SK-N-SH (cell line): ENCODE results near the gene PLCB3. TPM values are rescaled to one million over a fixed set of nuclear protein-coding genes. Genes with fewer than 3 reads are reported as not detected.

ENCODE experiments used
- CTCF ChIA-PET: fragments of 300-600, 350-600 bp; formaldehyde crosslinking; extraction: SDS; loops from one replicate; lab custom pipeline; 2021; lab: Yijun Ruan, JAX
- POLR2A ChIA-PET: fragments of 350-600 bp; sonication (Branson Sonifier 250); formaldehyde crosslinking; extraction: SDS; loops from one replicate; lab custom pipeline; 2020; ENCODE audit warnings: antibody characterized with exemption, inconsistent platforms; lab: Yijun Ruan, JAX
- DNase-seq: peaks from one replicate; pipeline ENCODE4 v3.0.0; 2012
- H2AFZ ChIP-seq: fragments of 200-600 bp; sonication (generic); 2 replicates; pipeline ENCODE4 v1.8.1; 2016; ENCODE audit warnings: antibody characterized with exemption, mild to moderate bottlenecking, low read depth
- H3F3A ChIP-seq: fragments of 200-600 bp; sonication (generic); replicated peaks from 2 replicates; pipeline ENCODE3; 2016; ENCODE audit warnings: antibody characterized with exemption, mild to moderate bottlenecking; ENCODE audit not compliant: insufficient read depth
- H3K27ac ChIP-seq, 2 experiments: fragments of 200-500 bp in 1 of 2; fragments of 200-600 bp in 1 of 2; sonication (Bioruptor generic) in 1 of 2; sonication (generic), shearing (Covaris generic) in 1 of 2; 2 replicates each; pipeline versions ENCODE4 v1.5.1 to v1.6.1; 2014 to 2016; ENCODE audit warnings: low read depth in 2 of 2, inconsistent platforms in 1 of 2, low read length in 1 of 2, mild to moderate bottlenecking in 1 of 2, mixed read lengths in 1 of 2
- H3K27me3 ChIP-seq: fragments of 200-600 bp; sonication (generic), shearing (Covaris generic); 2 replicates; pipeline ENCODE4 v1.6.1; 2016; ENCODE audit warnings: mixed run types; ENCODE audit not compliant: insufficient read depth
- H3K36me3 ChIP-seq, 2 experiments: fragments of 200-500 bp in 1 of 2; fragments of 200-600 bp in 1 of 2; sonication (Bioruptor generic) in 1 of 2; sonication (generic) in 1 of 2; replicated peaks in 1 of 2; 2 replicates each; pipeline versions ENCODE3 to v1.5.1; 2014 to 2016; ENCODE audit warnings: low read length in 1 of 2, mild to moderate bottlenecking in 1 of 2; ENCODE audit not compliant: insufficient read depth in 2 of 2, control insufficient read depth in 1 of 2
- H3K4me1 ChIP-seq, 2 experiments: fragments of 200-500 bp in 1 of 2; fragments of 200-600 bp in 1 of 2; sonication (Bioruptor generic) in 1 of 2; sonication (generic), shearing (Covaris generic) in 1 of 2; 2 replicates each; pipeline versions ENCODE4 v1.5.1 to v1.6.1; 2014 to 2016; ENCODE audit warnings: low read depth in 1 of 2, low read length in 1 of 2, mixed run types in 1 of 2; ENCODE audit not compliant: insufficient read depth in 2 of 2, control insufficient read depth in 1 of 2
- H3K4me2 ChIP-seq: fragments of 200-600 bp; sonication (generic), shearing (Covaris generic); 2 replicates; pipeline ENCODE4 v1.6.1; 2017; ENCODE audit warnings: mixed run types
- H3K4me3 ChIP-seq, 2 experiments: fragments of 200-500 bp in 1 of 2; fragments of 200-600 bp in 1 of 2; sonication (Bioruptor generic) in 1 of 2; sonication (generic), shearing (Covaris generic) in 1 of 2; 2 replicates each; pipeline versions ENCODE4 v1.5.1 to v1.8.1; 2014 to 2016; ENCODE audit warnings: low read depth in 2 of 2, inconsistent platforms in 1 of 2, low read length in 1 of 2, mild to moderate bottlenecking in 1 of 2, mixed read lengths in 1 of 2, moderate library complexity in 1 of 2
- H3K79me2 ChIP-seq: fragments of 200-600 bp; sonication (generic); 2 replicates; pipeline ENCODE4 v1.8.1; 2017; ENCODE audit warnings: mild to moderate bottlenecking; ENCODE audit not compliant: insufficient read depth
- H3K9ac ChIP-seq: fragments of 200-600 bp; sonication (generic); 2 replicates; pipeline ENCODE4 v1.6.1; 2017; ENCODE audit warnings: mixed run types
- H3K9me2 ChIP-seq: fragments of 200-600 bp; sonication (generic); 2 replicates; pipeline ENCODE4 v1.6.1; 2017; ENCODE audit warnings: mixed run types
- H3K9me3 ChIP-seq: fragments of 200-600 bp; sonication (generic); 2 replicates; pipeline ENCODE4 v1.6.1; 2017; ENCODE audit warnings: mixed run types, mild to moderate bottlenecking, moderate library complexity
- H4K20me1 ChIP-seq: fragments of 200-600 bp; sonication (generic); 2 replicates; pipeline ENCODE4 v1.6.1; 2017; ENCODE audit warnings: mild to moderate bottlenecking, mixed run types; ENCODE audit not compliant: insufficient read depth
- CTCF ChIP-seq: fragments of 200-600 bp; sonication (generic); IDR thresholded peaks from 2 replicates; pipeline ENCODE4 v1.6.1; 2017; ENCODE audit warnings: antibody characterized with exemption, mild to moderate bottlenecking, moderate library complexity
- EP300 ChIP-seq, 2 experiments: IDR thresholded peaks; 2 replicates each; pipeline versions ENCODE4 v1.4.0 to v1.6.1; 2012; ENCODE audit warnings: borderline replicate concordance in 1 of 2, low read depth in 1 of 2, low read length in 1 of 2
- EZH2phosphoT487 ChIP-seq: fragments of 200-600 bp; sonication (generic); IDR thresholded peaks from 2 replicates; pipeline ENCODE4 v1.6.1; 2017; ENCODE audit warnings: low read depth, mixed run types, mild to moderate bottlenecking, antibody characterized with exemption, moderate library complexity, borderline replicate concordance
- FOSL2 ChIP-seq: IDR thresholded peaks from 2 replicates; pipeline ENCODE4 v1.4.0; 2012; ENCODE audit warnings: low read depth, mild to moderate bottlenecking, moderate library complexity, borderline replicate concordance
- GABPA ChIP-seq: IDR thresholded peaks from 2 replicates; pipeline ENCODE4 v1.4.0; 2012; ENCODE audit warnings: low read depth, mild to moderate bottlenecking
- RCOR1 ChIP-seq: fragments of 150-350 bp; IDR thresholded peaks from 2 replicates; pipeline ENCODE4 v1.6.1; 2017; ENCODE audit warnings: antibody characterized with exemption, low read length
- RFX5 ChIP-seq: IDR thresholded peaks from 2 replicates; pipeline ENCODE4 v1.6.1; 2012; ENCODE audit warnings: mild to moderate bottlenecking, improper control_type of control experiment, low read length
- SMC3 ChIP-seq: IDR thresholded peaks from 2 replicates; pipeline ENCODE4 v1.6.1; 2012; ENCODE audit warnings: low read depth, low read length, improper control_type of control experiment
- TCF12 ChIP-seq: IDR thresholded peaks from 2 replicates; pipeline ENCODE4 v1.4.0; 2012
- TEAD4 ChIP-seq: IDR thresholded peaks from 2 replicates; pipeline ENCODE4 v1.4.0; 2012; ENCODE audit warnings: mild to moderate bottlenecking, borderline replicate concordance; ENCODE audit not compliant: insufficient read depth
- YY1 ChIP-seq: IDR thresholded peaks from 2 replicates; pipeline ENCODE4 v1.4.0; 2012; ENCODE audit warnings: low read depth, mild to moderate bottlenecking
- ZBTB33 ChIP-seq: IDR thresholded peaks from 2 replicates; pipeline ENCODE4 v1.4.0; 2012; ENCODE audit warnings: low read depth, borderline replicate concordance
- WGBS: methylation state at CpG from one replicate; pipeline ENCODE4 v1.1.6; 2017; ENCODE audit warnings: low lambda C conversion rate; 5-methylcytosine and 5-hydroxymethylcytosine counted together
- polyA plus RNA-seq, 3 experiments: library from polyadenylated mRNA; depleted of rRNA; stranded (reverse); fragments of >200 nt; gene quantifications; 2 replicates each; pipeline ENCODE4 v1.2.3, GENCODE V29; 2012
- TF ChIP-seq, protein P1 (sequence below): IDR thresholded peaks from 2 replicates; pipeline ENCODE4 v1.6.1; 2012; ENCODE audit warnings: mild to moderate bottlenecking, low read depth, low read length, moderate library complexity

Gene PLCB3
- 26.8 and 30.4 TPM in 2 replicates for polyA plus RNA-seq (2012; rRNA removed)
- 13.3 and 18.8 TPM in 2 replicates for polyA plus RNA-seq (2012; cell fraction: cytosol; rRNA removed)
- polyA plus RNA-seq (2012; cell fraction: nucleus; rRNA removed) = 75.4 and 83.0 TPM in 2 replicates

DNA sequence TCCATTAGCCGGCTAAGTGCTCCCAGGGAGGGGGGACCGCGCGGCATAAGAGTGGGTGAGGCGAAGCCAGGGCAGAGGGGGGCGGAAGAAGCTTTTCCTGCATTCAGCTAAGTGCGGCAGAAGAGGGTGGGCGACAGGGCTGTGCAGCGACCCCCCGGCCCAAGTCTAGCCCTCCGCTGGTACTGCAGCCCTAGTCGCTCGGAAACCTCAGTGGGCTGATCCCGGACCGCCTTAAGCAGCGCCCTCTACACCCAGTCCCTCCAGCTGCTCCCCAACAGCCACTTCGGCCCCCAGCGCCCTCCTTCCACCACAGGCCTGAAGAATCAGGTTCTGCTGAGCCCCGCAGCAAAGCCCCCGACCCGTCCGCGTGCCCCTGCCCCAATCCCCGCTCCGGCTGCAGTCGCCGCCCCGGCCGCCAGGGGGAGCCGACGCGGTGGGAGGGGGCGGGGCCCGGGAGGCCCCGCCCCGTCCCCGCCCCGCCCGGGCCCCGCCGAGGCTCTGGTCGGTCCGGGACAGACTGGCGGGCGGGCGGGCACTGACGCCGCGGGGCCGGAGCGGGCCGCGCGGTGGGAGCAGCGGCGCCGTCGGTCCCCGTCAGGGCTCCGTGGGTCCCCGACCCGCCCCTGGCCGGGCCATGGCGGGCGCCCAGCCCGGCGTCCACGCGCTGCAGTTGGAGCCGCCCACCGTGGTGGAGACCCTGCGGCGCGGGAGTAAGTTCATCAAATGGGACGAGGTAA lies at the start of gene PLCB3:
PLCB3 (plus strand) TSS at position 515 of the 737 bp plus-strand sequence; CDS start at position 635, 120 bp downstream.
- DNase-seq = peak; percentile 96
- no peaks in the 10 kb centered on the region for H3K27me3 ChIP-seq
- no peaks in the 10 kb centered on the region for H3K9me3 ChIP-seq
- H3F3A ChIP-seq = peaks cover 8% of the 10 kb centered on the region
- H3K27ac ChIP-seq = peak within 1 kb of the TSS; percentile 32 to 81
- TF ChIP-seq CTCF (peak; percentile 68), SMC3 (peak; percentile 17), FOSL2 (no peak)
- no peaks in the 10 kb centered on the region for H3K9me2 ChIP-seq
- peaks cover 14% of the 10 kb centered on the region for H4K20me1 ChIP-seq
- ChIA-PET POLR2A (interaction anchor here (1.2 to 12.4 kb wide), 3 partner anchors 9 to 19 kb away, joined by 4 to 112 read pairs (median 34); no protein-coding TSS in a partner anchor), CTCF (interaction anchor here (0.6 to 4.6 kb wide), 24 partner anchors 9 to 859 kb away, joined by 3 to 119 read pairs (median 6); partner anchors contain the start of genes BAD, COX8A, ESRRA and FKBP2)
- peaks cover 4 to 18% of the 10 kb centered on the region in 2 experiments for H3K36me3 ChIP-seq
- peak within 1 kb of the TSS; percentile 51; the same call in 1 of the 2 replicates for H2AFZ ChIP-seq
- peaks cover 32% of the 10 kb centered on the region for H3K79me2 ChIP-seq
- H3K9ac ChIP-seq = peak within 1 kb of the TSS; percentile 82
- H3K4me2 ChIP-seq = peak within 1 kb of the TSS; percentile 96
- WGBS = 0% methylated on average over 4 of the region's 75 CpGs
- H3K4me3 ChIP-seq = peak within 1 kb of the TSS; percentile 88 to 90
- peaks cover 10 to 32% of the 10 kb centered on the region in 2 experiments; a peak in 2 of 4 replicates for H3K4me1 ChIP-seq

DNA sequence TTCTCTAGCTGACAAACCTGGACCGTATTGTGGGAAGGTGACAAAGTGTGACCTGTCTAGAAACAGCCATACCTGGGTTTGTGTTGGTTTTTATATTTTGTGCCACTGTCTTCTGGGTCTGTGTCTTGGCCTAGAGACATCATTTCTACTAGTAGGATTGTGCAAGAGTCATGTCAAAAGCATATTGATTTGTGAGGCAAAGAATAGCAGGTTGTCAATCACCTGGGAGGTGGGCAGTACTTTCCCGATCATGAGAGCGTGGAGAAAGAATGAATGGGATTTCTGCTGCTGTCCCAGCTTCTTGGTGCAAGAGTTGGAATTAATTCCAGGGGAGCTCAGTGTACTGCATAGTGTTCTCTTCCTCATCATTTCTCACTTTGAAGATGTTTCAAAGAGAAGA lies 49.8 kb upstream of the PLCB3 start:
- Histone ChIP-seq H3K9me3 (no peaks in the 10 kb centered on the region), H3K27ac (no peak overlapping the region), H3K4me1 (peaks cover 4 to 8% of the 10 kb centered on the region in 2 experiments; a peak in 2 of 4 replicates), H3K4me3 (no peak overlapping the region), H3K9ac (no peak overlapping the region), H3K79me2 (no peaks in the 10 kb centered on the region; the same call in 1 of the 2 replicates), H3K9me2 (no peaks in the 10 kb centered on the region), H3K27me3 (no peaks in the 10 kb centered on the region), H4K20me1 (peaks cover 9% of the 10 kb centered on the region), H3K36me3 (peaks cover 59 to 61% of the 10 kb centered on the region in 2 experiments), H3F3A (peaks cover 30% of the 10 kb centered on the region), H2AFZ (no peak overlapping the region), H3K4me2 (no peak overlapping the region)
- ChIA-PET POLR2A (interaction anchor here (0.7 to 2.0 kb wide), 2 partner anchors 9 to 16 kb away, joined by 3 to 7 read pairs; partner anchors contain the start of gene STIP1), CTCF (interaction anchor here (1.0 to 1.6 kb wide), 2 partner anchors 100 to 103 kb away, joined by 3 to 4 read pairs; no protein-coding TSS in a partner anchor)
- WGBS = 98% methylated on average over 3 of the region's 3 CpGs
- DNase-seq = no peak
- no peak for TF ChIP-seq EP300 (IDR thresholded peaks at IDR 0.05; ENCODE audit: borderline replicate concordance in 1 of 2, low read depth in 1 of 2, low read length in 1 of 2)
- no peak for TF ChIP-seq TCF12
- TF ChIP-seq RCOR1 = no peak
- TF ChIP-seq TEAD4 = no peak
- no peak for TF ChIP-seq EZH2phosphoT487
- TF ChIP-seq, protein P1, sequence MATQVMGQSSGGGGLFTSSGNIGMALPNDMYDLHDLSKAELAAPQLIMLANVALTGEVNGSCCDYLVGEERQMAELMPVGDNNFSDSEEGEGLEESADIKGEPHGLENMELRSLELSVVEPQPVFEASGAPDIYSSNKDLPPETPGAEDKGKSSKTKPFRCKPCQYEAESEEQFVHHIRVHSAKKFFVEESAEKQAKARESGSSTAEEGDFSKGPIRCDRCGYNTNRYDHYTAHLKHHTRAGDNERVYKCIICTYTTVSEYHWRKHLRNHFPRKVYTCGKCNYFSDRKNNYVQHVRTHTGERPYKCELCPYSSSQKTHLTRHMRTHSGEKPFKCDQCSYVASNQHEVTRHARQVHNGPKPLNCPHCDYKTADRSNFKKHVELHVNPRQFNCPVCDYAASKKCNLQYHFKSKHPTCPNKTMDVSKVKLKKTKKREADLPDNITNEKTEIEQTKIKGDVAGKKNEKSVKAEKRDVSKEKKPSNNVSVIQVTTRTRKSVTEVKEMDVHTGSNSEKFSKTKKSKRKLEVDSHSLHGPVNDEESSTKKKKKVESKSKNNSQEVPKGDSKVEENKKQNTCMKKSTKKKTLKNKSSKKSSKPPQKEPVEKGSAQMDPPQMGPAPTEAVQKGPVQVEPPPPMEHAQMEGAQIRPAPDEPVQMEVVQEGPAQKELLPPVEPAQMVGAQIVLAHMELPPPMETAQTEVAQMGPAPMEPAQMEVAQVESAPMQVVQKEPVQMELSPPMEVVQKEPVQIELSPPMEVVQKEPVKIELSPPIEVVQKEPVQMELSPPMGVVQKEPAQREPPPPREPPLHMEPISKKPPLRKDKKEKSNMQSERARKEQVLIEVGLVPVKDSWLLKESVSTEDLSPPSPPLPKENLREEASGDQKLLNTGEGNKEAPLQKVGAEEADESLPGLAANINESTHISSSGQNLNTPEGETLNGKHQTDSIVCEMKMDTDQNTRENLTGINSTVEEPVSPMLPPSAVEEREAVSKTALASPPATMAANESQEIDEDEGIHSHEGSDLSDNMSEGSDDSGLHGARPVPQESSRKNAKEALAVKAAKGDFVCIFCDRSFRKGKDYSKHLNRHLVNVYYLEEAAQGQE = no peak
- TF ChIP-seq GABPA = no peak
- no peak for TF ChIP-seq ZBTB33
- TF ChIP-seq YY1 = no peak
- no peak for TF ChIP-seq RFX5
